HepG2 (cell line): ENCODE data around the gene CCNF. TPM values are rescaled to one million over a fixed set of nuclear protein-coding genes. Genes with fewer than 3 reads are reported as not detected.

Source experiments
- ATAC-seq: fragments of 200-7000 bp; cut with Tn5 transposase; 3 replicates; pipeline ENCODE4 v1.9.1; 2020; ENCODE audit warnings: mild to moderate bottlenecking, moderate library complexity
- BruUV-seq: library from RNA; stranded (reverse); fragments of 400-500 nt; replicated peaks from 2 replicates; lab custom pipeline; 2021; lab: Mats Ljungman, UMichigan
- CTCF ChIA-PET: fragments of 300-600 bp; formaldehyde crosslinking; extraction: SDS; loops from one replicate; lab custom pipeline; 2021; ENCODE audit warnings: low total read pairs, inconsistent platforms, low intra/inter-chr PET ratio; lab: Yijun Ruan, JAX
- POLR2A ChIA-PET: fragments of 350-600 bp; sonication (Branson Sonifier 250); formaldehyde crosslinking; loops from one replicate; lab custom pipeline; 2020; ENCODE audit warnings: antibody characterized with exemption, inconsistent platforms; lab: Yijun Ruan, JAX
- DNase-seq: peaks from one replicate; pipeline ENCODE4 v3.0.0-alpha.2; 2015; ENCODE audit warnings: low spot score
- FAIRE-seq: peaks from 3 replicates; lab custom pipeline; 2011; peaks lifted over from hg19 to GRCh38; lab: Jason Lieb, UNC
- H2AFZ ChIP-seq: one replicate; pipeline ENCODE4 v1.6.1; 2011; ENCODE audit warnings: low read length, inconsistent platforms
- H3K27ac ChIP-seq: fragments of 300-600 bp; 3 replicates; pipeline ENCODE4 v1.8.0; 2011; ENCODE audit warnings: mixed run types, mild to moderate bottlenecking, mixed read lengths, low read length, inconsistent platforms; ENCODE audit not compliant: insufficient read depth; ENCODE audit errors: extremely low read length
- H3K27me3 ChIP-seq, 2 experiments: fragments of 200-600 bp in 1 of 2; 2 replicates in 1 of 2; 3 replicates in 1 of 2; pipeline versions ENCODE4 v1.6.0 to v1.8.0; 2011; ENCODE audit warnings: low read length in 2 of 2, mild to moderate bottlenecking in 2 of 2, moderate library complexity in 2 of 2, inconsistent platforms in 1 of 2; ENCODE audit not compliant: insufficient read depth in 2 of 2, control insufficient read depth in 1 of 2
- H3K36me3 ChIP-seq, 2 experiments: fragments of 200-600 bp in 1 of 2; replicated peaks in 1 of 2; 2 replicates in 1 of 2; 3 replicates in 1 of 2; pipeline versions ENCODE4 v1.5.1 to v1.8.0; 2011; ENCODE audit warnings: low read length in 2 of 2, inconsistent platforms in 1 of 2; ENCODE audit not compliant: insufficient read depth in 2 of 2, control insufficient read depth in 1 of 2
- H3K4me1 ChIP-seq: 2 replicates; pipeline ENCODE4 v1.5.1; 2012; ENCODE audit warnings: low read length, inconsistent platforms; ENCODE audit not compliant: insufficient read depth
- H3K4me2 ChIP-seq: 2 replicates; pipeline ENCODE4 v1.6.0; 2011; ENCODE audit warnings: low read depth, low read length, inconsistent platforms
- H3K4me3 ChIP-seq, 3 experiments: fragments of 200-600 bp in 1 of 3; sonication (generic), shearing (Covaris generic) in 1 of 3; replicated peaks in 1 of 3; 2 replicates each; pipeline ENCODE4 v1.5.1; 2011 to 2016; ENCODE audit warnings: low read length in 3 of 3, inconsistent platforms in 2 of 3, low read depth in 2 of 3, mild to moderate bottlenecking in 2 of 3, control low read depth in 1 of 3, mixed read lengths in 1 of 3; ENCODE audit not compliant: insufficient read depth in 1 of 3
- H3K79me2 ChIP-seq: one replicate; pipeline ENCODE4 v1.6.1; 2011; ENCODE audit warnings: low read length, inconsistent platforms; ENCODE audit not compliant: insufficient read depth
- H3K9ac ChIP-seq: 2 replicates; pipeline ENCODE4 v1.6.0; 2011; ENCODE audit warnings: mild to moderate bottlenecking, low read depth, low read length, inconsistent platforms; ENCODE audit not compliant: insufficient read depth
- H3K9me3 ChIP-seq: 2 replicates; pipeline ENCODE4 v1.5.1; 2012; ENCODE audit warnings: mild to moderate bottlenecking, low read length
- H4K20me1 ChIP-seq: 2 replicates; pipeline ENCODE4 v1.6.0; 2011; ENCODE audit warnings: inconsistent platforms, mild to moderate bottlenecking, low read length, moderate library complexity; ENCODE audit not compliant: insufficient read depth
- GFI1 ChIP-seq: sonication (generic); formaldehyde crosslinking; IDR thresholded peaks from 2 replicates; pipeline ENCODE4 v1.5.0; 2020; ENCODE audit warnings: missing genetic modification reagents, mild to moderate bottlenecking, borderline replicate concordance
- HHEX ChIP-seq: IDR thresholded peaks from 2 replicates; pipeline ENCODE4 v1.6.1; 2016; ENCODE audit warnings: control low read depth
- KLF9 ChIP-seq: IDR thresholded peaks from 2 replicates; pipeline ENCODE4 v1.6.1; 2016; ENCODE audit warnings: low read depth
- LCORL ChIP-seq, 2 experiments: fragments of 450-650 bp in 1 of 2; sonication (generic) in 1 of 2; formaldehyde crosslinking in 1 of 2; IDR thresholded peaks; 2 replicates each; pipeline versions ENCODE4 v1.5.0 to v1.6.1; 2017 to 2020; ENCODE audit warnings: antibody characterized with exemption in 1 of 2, missing genetic modification reagents in 1 of 2
- MIER3 ChIP-seq: IDR thresholded peaks from 2 replicates; pipeline ENCODE4 v1.6.1; 2016; ENCODE audit warnings: missing compliant biosample characterization, borderline replicate concordance
- MXD3 ChIP-seq: IDR thresholded peaks from 2 replicates; pipeline ENCODE4 v1.6.1; 2016; ENCODE audit warnings: mild to moderate bottlenecking, missing biosample characterization, missing genetic modification reagents
- NR0B2 ChIP-seq: sonication (generic); formaldehyde crosslinking; IDR thresholded peaks from 2 replicates; pipeline ENCODE4 v1.4.0; 2020; ENCODE audit warnings: mild to moderate bottlenecking, missing genetic modification reagents
- ZGPAT ChIP-seq: IDR thresholded peaks from 2 replicates; pipeline ENCODE4 v1.6.1; 2016; ENCODE audit warnings: mild to moderate bottlenecking
- ZNF772 ChIP-seq: sonication (generic); formaldehyde crosslinking; IDR thresholded peaks from 2 replicates; pipeline ENCODE4 v1.5.0; 2020; ENCODE audit warnings: mild to moderate bottlenecking, missing genetic modification reagents
- ZNF782 ChIP-seq: sonication (generic); formaldehyde crosslinking; IDR thresholded peaks from 2 replicates; pipeline ENCODE4 v1.4.0; 2020; ENCODE audit warnings: missing genetic modification reagents, mild to moderate bottlenecking, borderline replicate concordance
- ZNF816 ChIP-seq: sonication (generic); formaldehyde crosslinking; IDR thresholded peaks from 2 replicates; pipeline ENCODE4 v1.8.0; 2022; ENCODE audit warnings: missing genetic modification reagents, mild to moderate bottlenecking, borderline replicate concordance
- WGBS: methylation state at CpG from one replicate; pipeline ENCODE4 v1.1.6; 2017; ENCODE audit warnings: low lambda C conversion rate; 5-methylcytosine and 5-hydroxymethylcytosine counted together
- in situ Hi-C: cut with HindIII; loops from 2 replicates; pipeline ENCODE4 v1.10.0; 2017; ENCODE audit warnings: low pct_unique_long_range_greater_than_20kb; ENCODE audit not compliant: extremely low pct_ligation_motif_present
- intact Hi-C: fragments of 100-400 bp; cut with micrococcal nuclease; formaldehyde crosslinking; loops from one replicate; pipeline ENCODE4 v1.10.0; 2022; ENCODE audit not compliant: unreplicated experiment
- polyA plus RNA-seq, 8 experiments: library from polyadenylated mRNA; depleted of rRNA in 3 of 8; stranded (reverse) in 7 of 8; unstranded in 1 of 8; fragments of >200 nt; fragmentation: Illumina TruSeq in 4 of 8; extraction: Trizol in 4 of 8; gene quantifications; 2 replicates each; pipeline versions ENCODE4 v1.2.1 to v1.2.3, GENCODE V29; 2011 to 2016; ENCODE audit warnings: low read depth in 4 of 8, missing spikeins in 1 of 8, mixed read lengths in 1 of 8; ENCODE audit not compliant: insufficient read depth in 1 of 8
- total RNA-seq, 5 experiments: library from RNA; depleted of rRNA; stranded (reverse); fragments of >200 nt; fragmentation: Illumina TruSeq; extraction: Trizol; gene quantifications; 2 replicates each; pipeline ENCODE4 v1.2.3, GENCODE V29; 2016; ENCODE audit warnings: low read depth in 1 of 5
- TF ChIP-seq, protein P1 (sequence below): sonication (generic); formaldehyde crosslinking; IDR thresholded peaks from 2 replicates; pipeline ENCODE4 v1.4.0; 2020; ENCODE audit warnings: missing genetic modification reagents, borderline replicate concordance
- TF ChIP-seq, protein P2 (sequence below): sonication (generic); formaldehyde crosslinking; IDR thresholded peaks from 2 replicates; pipeline ENCODE4 v1.4.0; 2020; ENCODE audit warnings: missing genetic modification reagents
- TF ChIP-seq, protein P3 (sequence below): sonication (generic); formaldehyde crosslinking; IDR thresholded peaks from 2 replicates; pipeline ENCODE4 v1.8.0; 2022; ENCODE audit warnings: mild to moderate bottlenecking, missing genetic modification reagents, moderate library complexity

The CCNF gene
- total and polyA plus RNA-seq, 2 of the 13 experiments (the other 11 are each of a cell fraction or from before 2014, with no cell fraction given), result 6.4 to 22.8 TPM

DNA sequence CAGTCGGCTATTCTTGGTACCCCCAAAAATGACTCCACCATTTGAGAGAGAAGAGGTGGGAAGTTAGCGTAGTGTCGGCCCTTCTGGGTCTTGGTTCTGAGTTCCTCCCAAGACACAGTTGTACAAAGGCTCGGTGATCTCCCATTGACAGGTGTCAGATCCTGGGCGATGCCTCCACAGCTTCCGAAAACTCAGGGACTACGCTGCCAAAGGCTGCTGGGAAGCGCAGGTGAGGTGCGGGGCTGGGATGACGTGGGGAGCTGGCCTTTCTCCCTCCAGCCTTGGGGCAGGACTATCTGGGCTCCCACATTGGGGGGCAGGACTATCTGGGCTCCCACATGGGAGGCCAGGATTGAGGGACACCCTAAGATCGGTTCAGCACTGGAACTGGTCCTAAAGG lies 10.4 kb downstream of the CCNF start:
- H3K9ac ChIP-seq, result no peak overlapping the region
- H2AFZ ChIP-seq, result no peak overlapping the region
- H3K9me3 ChIP-seq, result no peaks in the 10 kb centered on the region
- H3K27me3 ChIP-seq, result no peaks in the 10 kb centered on the region
- CTCF ChIA-PET, result no interaction called here
- H4K20me1 ChIP-seq, result no peaks in the 10 kb centered on the region
- no peak for TF ChIP-seq ZNF772 (CRISPR knock-in tag)
- TF ChIP-seq, protein P1, sequence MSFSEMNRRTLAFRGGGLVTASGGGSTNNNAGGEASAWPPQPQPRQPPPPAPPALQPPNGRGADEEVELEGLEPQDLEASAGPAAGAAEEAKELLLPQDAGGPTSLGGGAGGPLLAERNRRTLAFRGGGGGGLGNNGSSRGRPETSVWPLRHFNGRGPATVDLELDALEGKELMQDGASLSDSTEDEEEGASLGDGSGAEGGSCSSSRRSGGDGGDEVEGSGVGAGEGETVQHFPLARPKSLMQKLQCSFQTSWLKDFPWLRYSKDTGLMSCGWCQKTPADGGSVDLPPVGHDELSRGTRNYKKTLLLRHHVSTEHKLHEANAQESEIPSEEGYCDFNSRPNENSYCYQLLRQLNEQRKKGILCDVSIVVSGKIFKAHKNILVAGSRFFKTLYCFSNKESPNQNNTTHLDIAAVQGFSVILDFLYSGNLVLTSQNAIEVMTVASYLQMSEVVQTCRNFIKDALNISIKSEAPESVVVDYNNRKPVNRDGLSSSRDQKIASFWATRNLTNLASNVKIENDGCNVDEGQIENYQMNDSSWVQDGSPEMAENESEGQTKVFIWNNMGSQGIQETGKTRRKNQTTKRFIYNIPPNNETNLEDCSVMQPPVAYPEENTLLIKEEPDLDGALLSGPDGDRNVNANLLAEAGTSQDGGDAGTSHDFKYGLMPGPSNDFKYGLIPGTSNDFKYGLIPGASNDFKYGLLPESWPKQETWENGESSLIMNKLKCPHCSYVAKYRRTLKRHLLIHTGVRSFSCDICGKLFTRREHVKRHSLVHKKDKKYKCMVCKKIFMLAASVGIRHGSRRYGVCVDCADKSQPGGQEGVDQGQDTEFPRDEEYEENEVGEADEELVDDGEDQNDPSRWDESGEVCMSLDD (CRISPR knock-in tag), result no peak
- TF ChIP-seq LCORL (IDR thresholded peaks at IDR 0.05), result no peak
- TF ChIP-seq LCORL (CRISPR knock-in tag; IDR thresholded peaks at IDR 0.05), result no peak
- no peak for TF ChIP-seq MIER3 (CRISPR knock-in tag)
- TF ChIP-seq GFI1 (CRISPR knock-in tag), result no peak
- TF ChIP-seq ZGPAT (CRISPR knock-in tag), result no peak
- no peak for TF ChIP-seq NR0B2 (CRISPR knock-in tag)
- TF ChIP-seq KLF9, result no peak
- TF ChIP-seq, protein P2, sequence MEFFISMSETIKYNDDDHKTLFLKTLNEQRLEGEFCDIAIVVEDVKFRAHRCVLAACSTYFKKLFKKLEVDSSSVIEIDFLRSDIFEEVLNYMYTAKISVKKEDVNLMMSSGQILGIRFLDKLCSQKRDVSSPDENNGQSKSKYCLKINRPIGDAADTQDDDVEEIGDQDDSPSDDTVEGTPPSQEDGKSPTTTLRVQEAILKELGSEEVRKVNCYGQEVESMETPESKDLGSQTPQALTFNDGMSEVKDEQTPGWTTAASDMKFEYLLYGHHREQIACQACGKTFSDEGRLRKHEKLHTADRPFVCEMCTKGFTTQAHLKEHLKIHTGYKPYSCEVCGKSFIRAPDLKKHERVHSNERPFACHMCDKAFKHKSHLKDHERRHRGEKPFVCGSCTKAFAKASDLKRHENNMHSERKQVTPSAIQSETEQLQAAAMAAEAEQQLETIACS (CRISPR knock-in tag), result no peak
- no peak for TF ChIP-seq ZNF816 (CRISPR knock-in tag)
- TF ChIP-seq HHEX (CRISPR knock-in tag), result no peak
- no peak for TF ChIP-seq ZNF782 (CRISPR knock-in tag)
- TF ChIP-seq MXD3 (CRISPR knock-in tag), result no peak
- TF ChIP-seq, protein P3, sequence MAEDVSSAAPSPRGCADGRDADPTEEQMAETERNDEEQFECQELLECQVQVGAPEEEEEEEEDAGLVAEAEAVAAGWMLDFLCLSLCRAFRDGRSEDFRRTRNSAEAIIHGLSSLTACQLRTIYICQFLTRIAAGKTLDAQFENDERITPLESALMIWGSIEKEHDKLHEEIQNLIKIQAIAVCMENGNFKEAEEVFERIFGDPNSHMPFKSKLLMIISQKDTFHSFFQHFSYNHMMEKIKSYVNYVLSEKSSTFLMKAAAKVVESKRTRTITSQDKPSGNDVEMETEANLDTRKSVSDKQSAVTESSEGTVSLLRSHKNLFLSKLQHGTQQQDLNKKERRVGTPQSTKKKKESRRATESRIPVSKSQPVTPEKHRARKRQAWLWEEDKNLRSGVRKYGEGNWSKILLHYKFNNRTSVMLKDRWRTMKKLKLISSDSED (CRISPR knock-in tag), result no peak
- TF ChIP-seq, all 625 proteins: peak for 0
- in situ Hi-C loops, result no loop called here
- Histone ChIP-seq H3K4me1 (no peaks in the 10 kb centered on the region), H3K4me3 (no peak overlapping the region), H3K4me2 (no peak overlapping the region), H3K27ac (no peak overlapping the region), H3K36me3 (peaks cover 31 to 46% of the 10 kb centered on the region in 2 experiments; a peak in 4 of 5 replicates), H3K79me2 (no peaks in the 10 kb centered on the region)
- no TSS peak for BruUV-seq
- 95% methylated on average over 9 of the region's 11 CpGs for WGBS
- intact Hi-C loops, result no loop called here
- ATAC-seq (no peak), FAIRE-seq (no peak), DNase-seq (no peak)
- POLR2A ChIA-PET, result no interaction called here
